Pancreas (tissue), 10 donors: ENCODE results near the gene PRKCE. TPM values are rescaled to one million over a fixed set of nuclear protein-coding genes. Genes with fewer than 3 reads are reported as not detected.

ENCODE experiments used
- ATAC-seq, 4 donors: fragments of 200-7000 bp; cut with Tn5 transposase; one replicate each; pipeline versions ENCODE4 v1.8.0 to v1.9.1; 2020; ENCODE audit warnings: mild to moderate bottlenecking in 4 of 4, moderate library complexity in 4 of 4
- DNase-seq, 6 donors: peaks; one replicate each; pipeline ENCODE4 v3.0.0-alpha.2; 2020
- FAIRE-seq: peaks from 2 replicates; lab custom pipeline; 2012; peaks lifted over from hg19 to GRCh38; lab: Jason Lieb, UNC
- H3K27ac ChIP-seq, 4 donors: fragments of 200-600 bp; sonication (generic); 1 replicate in 3 of 4; 2 replicates in 1 of 4; pipeline versions ENCODE4 v1.5.0 to v1.8.0; 2020
- H3K27me3 ChIP-seq, 4 donors: fragments of 200-600 bp; one replicate each; pipeline ENCODE4 v1.8.0; 2021
- H3K36me3 ChIP-seq, 3 donors: fragments of 200-600 bp; sonication (generic) in 1 of 3; one replicate each; pipeline versions ENCODE4 v1.5.0 to v1.8.0; 2020 to 2021
- H3K4me1 ChIP-seq, 3 donors: fragments of 200-600 bp; one replicate each; pipeline ENCODE4 v1.8.0; 2021
- H3K4me3 ChIP-seq, 4 donors: fragments of 200-600 bp; sonication (generic) in 2 of 4; one replicate each; pipeline versions ENCODE4 v1.5.0 to v1.8.0; 2020 to 2021
- H3K9me3 ChIP-seq, 4 donors: fragments of 200-600 bp; one replicate each; pipeline ENCODE4 v1.8.0; 2021
- WGBS, 2 donors: extraction: QIAGEN DNeasy Blood & Tissue Kit; methylation state at CpG; one replicate each; pipeline ENCODE4 v1.1.7; 2013; 5-methylcytosine and 5-hydroxymethylcytosine counted together
- intact Hi-C, 3 donors: fragments of 100-400 bp; cut with DNase I; formaldehyde crosslinking; loops; one replicate each; pipeline versions ENCODE4 v1.11.1 to v1.14.2; 2022
- polyA plus RNA-seq, 2 donors: library from polyadenylated mRNA; stranded (reverse); fragments of 200-250 nt; gene quantifications; one replicate each; pipeline ENCODE4 v1.2.3, GENCODE V29; 2013
- total RNA-seq, 6 donors: library from RNA; stranded (reverse); fragmentation: NEBNext Ultra II Directional in 4 of 6; extraction: Animal tissue kit (Norgen Biotek cat#: 25700) in 4 of 6; gene quantifications; one replicate each; pipeline versions ENCODE4 v1.2.1 to v1.2.4, GENCODE V29; 2021 to 2023
- TF ChIP-seq, protein P1 (sequence below), 4 donors: fragments of 200-600 bp; sonication (generic) in 3 of 4; IDR thresholded peaks; one replicate each; pipeline versions ENCODE4 v1.5.0 to v1.8.0; 2021; ENCODE audit warnings: antibody characterized with exemption in 4 of 4
- donor health status: healthy with polysubstance abuse.
- donor health status: DM: no; HTN: no; CAD: no; lungs with moderate emphysema.
- donor health status: DM: no; HTN: no; CAD: no.
- donor health status: control.
- donor health status: control.
- donor health status: Bipolar disorder and iron deficiency.
- donor health status: DM: yes; HTN: yes; CAD: no.
- donor health status: DM: no; HTN: no; CAD: no.
- donor health status: DM: no; HTN: no; CAD: no.
- donor health status: DM: yes; HTN: yes; CAD: no.

Gene PRKCE
- total and polyA plus RNA-seq, 8 donors: 4.0 to 19.4 (median 10.0) TPM

DNA sequence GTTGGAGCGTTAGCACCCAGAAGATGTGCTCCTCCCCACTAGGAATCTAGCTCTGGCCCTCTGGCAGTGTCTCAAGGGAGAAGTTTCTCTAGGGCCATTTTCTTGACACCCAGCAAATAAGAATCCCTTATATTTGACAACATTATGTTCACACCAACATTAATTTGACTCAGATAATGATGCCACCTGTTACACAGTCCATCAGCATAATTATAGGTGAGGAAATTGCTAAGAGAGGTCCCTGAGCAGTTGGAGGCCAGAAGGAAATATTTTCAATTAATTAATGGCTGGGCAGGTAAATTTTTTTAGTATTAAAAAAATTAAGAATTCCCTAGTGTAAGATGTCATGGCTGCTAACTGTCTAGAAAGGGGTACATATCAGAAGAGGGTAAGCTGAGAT, 36.5 kb downstream of the PRKCE start:
- DNase-seq (no peak), FAIRE-seq (no peak), ATAC-seq (no peak)
- intact Hi-C loops: no loop called here
- TF ChIP-seq, protein P1, sequence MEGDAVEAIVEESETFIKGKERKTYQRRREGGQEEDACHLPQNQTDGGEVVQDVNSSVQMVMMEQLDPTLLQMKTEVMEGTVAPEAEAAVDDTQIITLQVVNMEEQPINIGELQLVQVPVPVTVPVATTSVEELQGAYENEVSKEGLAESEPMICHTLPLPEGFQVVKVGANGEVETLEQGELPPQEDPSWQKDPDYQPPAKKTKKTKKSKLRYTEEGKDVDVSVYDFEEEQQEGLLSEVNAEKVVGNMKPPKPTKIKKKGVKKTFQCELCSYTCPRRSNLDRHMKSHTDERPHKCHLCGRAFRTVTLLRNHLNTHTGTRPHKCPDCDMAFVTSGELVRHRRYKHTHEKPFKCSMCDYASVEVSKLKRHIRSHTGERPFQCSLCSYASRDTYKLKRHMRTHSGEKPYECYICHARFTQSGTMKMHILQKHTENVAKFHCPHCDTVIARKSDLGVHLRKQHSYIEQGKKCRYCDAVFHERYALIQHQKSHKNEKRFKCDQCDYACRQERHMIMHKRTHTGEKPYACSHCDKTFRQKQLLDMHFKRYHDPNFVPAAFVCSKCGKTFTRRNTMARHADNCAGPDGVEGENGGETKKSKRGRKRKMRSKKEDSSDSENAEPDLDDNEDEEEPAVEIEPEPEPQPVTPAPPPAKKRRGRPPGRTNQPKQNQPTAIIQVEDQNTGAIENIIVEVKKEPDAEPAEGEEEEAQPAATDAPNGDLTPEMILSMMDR (IDR thresholded peaks at IDR 0.05): no peak
- no peaks in the 10 kb centered on the region for H3K36me3 ChIP-seq
- peaks cover 16 to 35% (median 21%) of the 10 kb centered on the region in 3 donors for H3K4me1 ChIP-seq
- H3K9me3 ChIP-seq: no peaks in the 10 kb centered on the region
- H3K27ac ChIP-seq: no peak overlapping the region
- H3K27me3 ChIP-seq: no peaks in the 10 kb centered on the region
- 100% methylated on average over 1 of the region's 1 CpG for WGBS, 2 donors
- no peak overlapping the region for H3K4me3 ChIP-seq

DNA sequence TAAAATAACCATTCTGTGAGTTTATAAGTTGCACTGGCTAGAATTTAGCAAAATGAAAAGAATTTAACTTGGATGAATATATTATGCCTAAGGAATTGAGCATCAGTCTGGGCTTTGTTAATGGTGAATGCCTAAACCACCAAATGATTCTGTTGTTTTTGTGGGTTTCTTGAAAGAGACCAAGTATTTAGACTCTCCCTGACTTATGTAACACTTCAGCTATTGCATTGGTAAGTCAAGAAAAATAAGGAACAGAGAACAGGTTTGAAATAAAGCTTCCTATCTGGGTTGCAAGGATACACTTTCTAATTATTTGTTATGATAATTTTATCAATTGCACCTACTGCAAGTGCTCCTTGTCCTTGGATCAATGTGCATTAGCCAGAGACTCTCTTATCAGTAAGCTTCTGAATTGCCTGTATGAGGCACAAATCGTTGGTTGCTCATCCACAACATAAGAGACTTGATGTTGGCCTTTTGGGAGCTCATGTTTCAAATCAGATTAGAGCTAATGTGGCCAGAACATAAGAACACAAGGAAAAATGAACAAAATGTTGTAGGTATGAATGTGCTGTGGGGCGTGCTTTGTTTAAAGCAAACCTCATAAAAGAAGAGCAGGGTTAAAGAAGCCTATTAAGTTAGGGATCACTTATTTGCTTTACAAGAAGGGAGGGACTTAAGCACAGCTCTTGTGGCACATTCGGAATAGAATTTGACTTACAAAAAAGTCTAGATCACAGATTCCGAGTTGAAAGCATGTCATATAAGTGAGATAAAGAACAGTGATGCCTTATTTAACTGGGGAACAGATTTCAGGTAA, 37.2 kb downstream of the PRKCE start:
- no peak overlapping the region for H3K27ac ChIP-seq
- TF ChIP-seq, protein P1 (IDR thresholded peaks at IDR 0.05): no peak
- 35 to 40% methylated on average over 4 of the region's 4 CpGs for WGBS, 2 donors
- intact Hi-C loops: no loop called here
- H3K36me3 ChIP-seq: no peaks in the 10 kb centered on the region
- FAIRE-seq (no peak), DNase-seq (no peak), ATAC-seq (no peak)
- no peaks in the 10 kb centered on the region for H3K9me3 ChIP-seq
- H3K4me3 ChIP-seq: no peak overlapping the region
- H3K4me1 ChIP-seq: peaks cover 16 to 35% (median 21%) of the 10 kb centered on the region in 3 donors
- H3K27me3 ChIP-seq: no peaks in the 10 kb centered on the region

DNA sequence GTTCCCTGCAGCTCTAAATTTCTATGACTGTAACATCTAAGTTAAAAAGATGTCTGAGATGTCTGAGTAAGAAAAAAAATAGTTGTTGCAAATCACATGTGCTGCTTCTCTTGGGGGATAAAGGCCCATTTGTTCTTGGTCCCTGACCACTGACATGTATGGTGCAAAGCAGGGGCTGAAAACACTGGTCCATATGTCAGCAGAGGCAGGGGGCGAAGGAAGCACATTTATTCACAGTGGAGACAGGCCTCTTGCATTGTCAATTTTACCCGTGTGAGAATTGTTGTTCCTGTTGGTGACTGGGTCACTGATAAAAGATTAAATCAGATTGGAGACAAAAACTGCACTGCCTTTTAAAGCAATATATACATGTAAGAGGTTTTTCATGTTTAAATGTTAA, 38.8 kb downstream of the PRKCE start:
- ATAC-seq (peak in 3 of 4 donors; percentile 15 to 32 (median 20)), FAIRE-seq (no peak), DNase-seq (no peak)
- WGBS, 2 donors: 30 to 35% methylated on average over 2 of the region's 2 CpGs
- Histone ChIP-seq H3K9me3 (no peaks in the 10 kb centered on the region), H3K4me3 (no peak overlapping the region), H3K4me1 (peaks cover 16 to 32% (median 21%) of the 10 kb centered on the region in 3 donors), H3K36me3 (no peaks in the 10 kb centered on the region), H3K27me3 (no peaks in the 10 kb centered on the region), H3K27ac (no peak overlapping the region)
- TF ChIP-seq, protein P1 (IDR thresholded peaks at IDR 0.05): no peak
- intact Hi-C loops: no loop called here

DNA sequence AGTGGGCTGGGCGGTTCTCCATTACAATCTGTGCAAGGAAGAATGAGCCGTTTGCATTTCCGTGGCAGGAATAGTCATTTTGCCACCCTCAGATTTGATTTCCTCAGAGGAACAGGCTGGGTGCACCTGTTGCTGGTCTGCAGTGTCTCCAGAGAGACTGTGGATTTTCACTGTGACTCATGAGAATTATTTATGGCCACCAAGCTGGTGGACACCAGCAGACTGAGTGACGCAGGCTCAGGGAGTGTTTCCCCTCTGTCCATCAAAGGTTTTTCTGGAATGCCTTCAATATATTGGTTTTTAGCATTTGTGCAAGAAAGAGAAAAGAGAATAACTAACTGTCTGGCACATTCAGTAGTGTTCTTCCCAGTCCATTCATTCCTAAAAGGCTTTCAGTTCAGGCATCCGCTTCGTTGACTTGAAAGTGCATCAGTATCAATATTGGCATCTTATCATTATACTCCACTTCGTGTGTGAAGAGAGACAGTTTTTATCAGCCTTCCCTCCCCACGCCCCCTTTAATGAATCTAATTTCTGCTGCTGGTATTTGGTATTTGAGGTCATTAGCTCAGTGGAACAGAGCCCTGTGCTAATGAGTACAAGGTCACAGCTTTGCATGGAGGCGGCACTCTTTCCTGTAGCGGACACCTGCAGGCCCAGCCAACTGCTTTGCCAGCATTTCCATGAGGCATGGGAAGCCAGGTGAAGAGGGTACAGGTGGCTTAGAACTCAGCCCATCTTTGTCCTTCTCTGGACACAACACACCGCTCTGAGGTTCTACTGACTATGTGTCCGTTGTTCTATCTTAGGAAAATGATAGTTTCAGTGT, 39.9 kb downstream of the PRKCE start:
- TF ChIP-seq, protein P1 (IDR thresholded peaks at IDR 0.05): no peak
- no peak overlapping the region for H3K4me3 ChIP-seq
- H3K4me1 ChIP-seq: peaks cover 16 to 32% (median 21%) of the 10 kb centered on the region in 3 donors
- DNase-seq: peak in 4 of 6 donors; percentile 32 to 49 (median 44)
- WGBS, 2 donors: 42 to 55% methylated on average over 12 of the region's 12 CpGs
- peak overlapping the region in 2 of 4 donors; percentile 23 to 26 for H3K27ac ChIP-seq
- no peak for FAIRE-seq
- no peaks in the 10 kb centered on the region for H3K9me3 ChIP-seq
- ATAC-seq: peak; percentile 82 to 93 (median 88)
- H3K27me3 ChIP-seq: no peaks in the 10 kb centered on the region
- no peaks in the 10 kb centered on the region for H3K36me3 ChIP-seq
- intact Hi-C loops: no loop called here
